Kidney (tissue), 14 donors: ENCODE results near the gene POC1A. TPM values are rescaled to one million over a fixed set of nuclear protein-coding genes. Genes with fewer than 3 reads are reported as not detected.

Experiments used
- DNase-seq, 5 donors: peaks; one replicate each; pipeline ENCODE4 v3.0.0-alpha.2; 2013 to 2020
- FAIRE-seq: peaks from 2 replicates; lab custom pipeline; 2012; peaks lifted over from hg19 to GRCh38; lab: Jason Lieb, UNC
- H3K27ac ChIP-seq, 2 donors: one replicate each; pipeline ENCODE4 v1.7.0; 2013; ENCODE audit warnings: low read depth in 2 of 2, low read length in 2 of 2, inconsistent platforms in 1 of 2
- H3K27me3 ChIP-seq: one replicate; pipeline ENCODE4 v1.7.1; 2013; ENCODE audit warnings: low read length, inconsistent platforms; ENCODE audit not compliant: control insufficient read depth, insufficient read depth
- H3K36me3 ChIP-seq, 3 donors: one replicate each; pipeline versions ENCODE4 v1.7.0 to v1.7.1; 2013; ENCODE audit warnings: low read length in 3 of 3, control low read depth in 1 of 3, inconsistent platforms in 1 of 3; ENCODE audit not compliant: insufficient read depth in 3 of 3, control insufficient read depth in 2 of 3
- H3K4me1 ChIP-seq, 3 donors: one replicate each; pipeline versions ENCODE4 v1.7.0 to v1.7.1; 2013; ENCODE audit warnings: low read length in 3 of 3, inconsistent platforms in 1 of 3, low read depth in 1 of 3; ENCODE audit not compliant: control insufficient read depth in 2 of 3, insufficient read depth in 2 of 3
- H3K4me3 ChIP-seq, 3 donors: one replicate each; pipeline versions ENCODE4 v1.7.0 to v1.8.1; 2013; ENCODE audit warnings: low read length in 3 of 3, control low read depth in 1 of 3, inconsistent platforms in 1 of 3
- H3K9ac ChIP-seq, 3 donors: one replicate each; pipeline versions ENCODE4 v1.7.0 to v1.7.1; 2013; ENCODE audit warnings: low read length in 3 of 3, control low read depth in 1 of 3, inconsistent platforms in 1 of 3
- H3K9me3 ChIP-seq, 3 donors: one replicate each; pipeline versions ENCODE4 v1.7.0 to v1.7.1; 2013; ENCODE audit warnings: low read length in 3 of 3, control low read depth in 1 of 3, inconsistent platforms in 1 of 3; ENCODE audit not compliant: control insufficient read depth in 2 of 3, insufficient read depth in 1 of 3
- intact Hi-C: fragments of 100-400 bp; cut with DNase I; formaldehyde crosslinking; loops from one replicate; pipeline ENCODE4 v1.11.1; 2022
- polyA plus RNA-seq: library from polyadenylated mRNA; stranded (reverse); fragments of 350-450 nt; fragmentation: Illumina TruSeq; extraction: RNeasy Lipid Tissue Mini Kit (QIAGEN cat#74804); gene quantifications from one replicate; pipeline ENCODE4 v1.2.3, GENCODE V29; 2014; ENCODE audit warnings: low read depth, low replicate concordance; ENCODE audit not compliant: insufficient read depth
- total RNA-seq: library from RNA; stranded (reverse); fragmentation: NEBNext Ultra II Directional; extraction: Animal tissue kit (Norgen Biotek cat#: 25700); gene quantifications from one replicate; pipeline ENCODE4 v1.2.1, GENCODE V29; 2021
- TF ChIP-seq, protein P1 (sequence below): IDR thresholded peaks from 3 replicates; pipeline ENCODE4 v1.5.1; 2012; ENCODE audit warnings: mild to moderate bottlenecking, moderate library complexity, borderline replicate concordance; ENCODE audit not compliant: insufficient read depth; ENCODE audit errors: extremely low read depth
- donor health status: control.
- donor health status: control.
- donor health status: control.
- donor health status: control.
- donor health status: control.
- donor health status: DM: yes; HTN: yes; CAD: no.
- donor health status: Normal renal cell carcinoma (clear cell type).

The POC1A gene
- total and polyA plus RNA-seq, 2 donors from 2014 or later = 2.2 to 2.5 TPM

- H3K4me3 ChIP-seq = no peak overlapping the region
- TF ChIP-seq, protein P1, sequence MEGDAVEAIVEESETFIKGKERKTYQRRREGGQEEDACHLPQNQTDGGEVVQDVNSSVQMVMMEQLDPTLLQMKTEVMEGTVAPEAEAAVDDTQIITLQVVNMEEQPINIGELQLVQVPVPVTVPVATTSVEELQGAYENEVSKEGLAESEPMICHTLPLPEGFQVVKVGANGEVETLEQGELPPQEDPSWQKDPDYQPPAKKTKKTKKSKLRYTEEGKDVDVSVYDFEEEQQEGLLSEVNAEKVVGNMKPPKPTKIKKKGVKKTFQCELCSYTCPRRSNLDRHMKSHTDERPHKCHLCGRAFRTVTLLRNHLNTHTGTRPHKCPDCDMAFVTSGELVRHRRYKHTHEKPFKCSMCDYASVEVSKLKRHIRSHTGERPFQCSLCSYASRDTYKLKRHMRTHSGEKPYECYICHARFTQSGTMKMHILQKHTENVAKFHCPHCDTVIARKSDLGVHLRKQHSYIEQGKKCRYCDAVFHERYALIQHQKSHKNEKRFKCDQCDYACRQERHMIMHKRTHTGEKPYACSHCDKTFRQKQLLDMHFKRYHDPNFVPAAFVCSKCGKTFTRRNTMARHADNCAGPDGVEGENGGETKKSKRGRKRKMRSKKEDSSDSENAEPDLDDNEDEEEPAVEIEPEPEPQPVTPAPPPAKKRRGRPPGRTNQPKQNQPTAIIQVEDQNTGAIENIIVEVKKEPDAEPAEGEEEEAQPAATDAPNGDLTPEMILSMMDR = no peak
- FAIRE-seq = no peak
- H3K9ac ChIP-seq = peak overlapping the region in 1 of 3 donors; percentile 10
- H3K27me3 ChIP-seq = no peaks in the 10 kb centered on the region
- H3K36me3 ChIP-seq = no peaks in the 10 kb centered on the region
- H3K9me3 ChIP-seq = no peaks in the 10 kb centered on the region
- peak in 2 of 5 donors; percentile 65 to 84 for DNase-seq
- H3K4me1 ChIP-seq = peaks cover 0 to 22% (median 13%) of the 10 kb centered on the region in 3 donors
- H3K27ac ChIP-seq = peak overlapping the region; percentile 12 to 66
- intact Hi-C loops = no loop called here
Measured at GRCh38 chr3:52090131-52090932, 63.9 kb downstream of the POC1A start.

- peaks cover 0 to 22% (median 13%) of the 10 kb centered on the region in 3 donors for H3K4me1 ChIP-seq
- DNase-seq (peak in 1 of 5 donors; percentile 68), FAIRE-seq (no peak)
- H3K9me3 ChIP-seq = no peaks in the 10 kb centered on the region
- no peaks in the 10 kb centered on the region for H3K27me3 ChIP-seq
- no peak overlapping the region for H3K9ac ChIP-seq
- peak overlapping the region in 1 of 2 donors; percentile 44 for H3K27ac ChIP-seq
- intact Hi-C loops = no loop called here
- TF ChIP-seq, protein P1 = no peak
- H3K4me3 ChIP-seq = no peak overlapping the region
- H3K36me3 ChIP-seq = no peaks in the 10 kb centered on the region
Measured at GRCh38 chr3:52089691-52090090, 64.5 kb downstream of the POC1A start.

DNA sequence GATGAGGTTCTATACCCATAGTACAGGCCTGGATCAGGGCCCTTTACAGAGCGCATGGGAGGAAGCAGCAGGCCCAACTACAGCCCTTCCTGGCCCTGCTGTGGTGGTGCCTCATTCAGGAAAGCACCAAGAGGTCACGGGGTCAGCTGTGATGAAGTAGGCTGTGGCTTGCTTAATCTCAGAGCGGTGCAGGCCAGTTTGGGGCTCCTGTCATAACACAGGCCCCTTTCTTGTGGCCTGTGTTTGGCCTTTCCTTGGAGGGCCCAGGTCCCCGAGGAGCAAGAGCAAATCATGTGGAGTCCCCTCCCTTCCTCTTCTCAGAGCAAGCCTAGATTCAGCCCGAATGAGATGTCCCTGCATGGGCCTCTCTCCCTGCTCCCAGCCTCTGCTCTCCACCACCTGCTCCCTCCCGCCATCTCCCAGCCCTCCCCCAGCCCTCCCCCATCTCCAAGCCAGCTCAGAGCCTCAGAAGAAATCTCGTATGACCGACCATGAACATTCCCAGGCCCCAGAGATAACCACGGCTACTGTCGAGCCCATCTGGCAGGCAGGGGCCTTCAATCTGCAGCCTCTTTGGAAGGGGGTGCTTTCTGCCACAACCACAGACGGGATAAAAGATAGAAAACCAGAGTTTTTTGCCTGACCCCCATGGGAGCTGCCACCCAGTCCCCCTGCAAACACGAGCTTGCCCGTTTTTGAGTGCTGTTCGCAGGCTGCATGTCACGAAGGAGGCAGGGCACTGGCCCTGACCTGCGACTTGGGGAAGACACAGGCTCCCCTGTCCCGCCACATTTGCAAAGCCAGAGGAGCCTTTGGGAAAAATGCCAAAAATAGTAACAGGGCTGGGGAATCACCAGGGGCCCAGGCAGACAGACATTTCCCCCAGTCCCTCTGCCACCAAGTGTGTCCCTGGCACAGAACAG lies 65.5 kb downstream of the POC1A start:
- H3K27ac ChIP-seq = no peak overlapping the region
- peak in 2 of 5 donors; percentile 51 to 87 for DNase-seq
- no peak for FAIRE-seq

More for the DNA sequence above, 65.5 kb downstream of the POC1A start:
- Histone ChIP-seq H3K9ac (no peak overlapping the region), H3K27me3 (no peaks in the 10 kb centered on the region), H3K9me3 (no peaks in the 10 kb centered on the region), H3K4me3 (no peak overlapping the region), H3K4me1 (peaks cover 0 to 22% (median 13%) of the 10 kb centered on the region in 3 donors), H3K36me3 (no peaks in the 10 kb centered on the region)
- intact Hi-C loops = no loop called here
- TF ChIP-seq, protein P1 = no peak
